ENCODE results near the gene TPRA1. TPM values are rescaled to one million over a fixed set of nuclear protein-coding genes. Genes with fewer than 3 reads are reported as not detected.

Gene TPRA1
- total RNA-seq, 1 experiment from 2014 or later = 24.2 TPM

- ATAC-seq = no peak
- CTCF ChIA-PET = interaction anchor here (1.9 to 3.4 kb wide), 2 partner anchors 24 to 95 kb away, joined by 7 to 17 read pairs; no protein-coding TSS in a partner anchor
- Mint-ChIP-seq H3K4me1 (peaks cover 18% of the 10 kb centered on the region), H3K9me3 (no peaks in the 10 kb centered on the region), H3K4me3 (no peak overlapping the region), H3K27ac (no peak overlapping the region), H3K27me3 (ENCODE audit: low read depth) (0 out of 2 replicates have a peak, but pooled peaks cover 6% of the 10 kb centered on the region), H3K36me3 (no peaks in the 10 kb centered on the region)
- no peak for DNase-seq (ENCODE audit: low spot score)
- TF ChIP-seq ARID4B (CRISPR knock-in tag; IDR thresholded peaks at IDR 0.05; ENCODE audit: borderline replicate concordance) (no peak), ZNF423 (CRISPR knock-in tag; IDR thresholded peaks at IDR 0.05) (peak; percentile 70)
- POLR2A ChIA-PET = no interaction called here
These were observed 39.4 kb downstream of the TPRA1 start for GRCh38 chr3:127551178-127551577.

GRCh38 chr3:127550468-127551157 is 39.9 kb downstream of the TPRA1 start:
- ChIA-PET CTCF (interaction anchor here (1.9 to 3.4 kb wide), 2 partner anchors 24 to 95 kb away, joined by 7 to 17 read pairs; no protein-coding TSS in a partner anchor), POLR2A (no interaction called here)
- DNase-seq (ENCODE audit: low spot score) (no peak), ATAC-seq (no peak)
- Mint-ChIP-seq H3K36me3 (no peaks in the 10 kb centered on the region), H3K27me3 (ENCODE audit: low read depth) (peaks cover 8% of the 10 kb centered on the region; the same call in 1 of the 2 replicates), H3K4me1 (peaks cover 18% of the 10 kb centered on the region), H3K4me3 (no peak overlapping the region), H3K27ac (no peak overlapping the region), H3K9me3 (no peaks in the 10 kb centered on the region)
- TF ChIP-seq STAT6 (CRISPR knock-in tag; conservative IDR thresholded peaks at IDR 0.05; ENCODE audit: low read depth) (no peak), SP1 (CRISPR knock-in tag; conservative IDR thresholded peaks at IDR 0.05) (no peak), ARID4B (CRISPR knock-in tag; IDR thresholded peaks at IDR 0.05; ENCODE audit: borderline replicate concordance) (no peak), FOXP4 (CRISPR knock-in tag; IDR thresholded peaks at IDR 0.05) (no peak), GTF2I (CRISPR knock-in tag; conservative IDR thresholded peaks at IDR 0.05) (no peak), KAT7 (CRISPR knock-in tag; IDR thresholded peaks at IDR 0.05; ENCODE audit: borderline replicate concordance) (no peak), ZBTB21 (CRISPR knock-in tag; IDR thresholded peaks at IDR 0.05; ENCODE audit: borderline replicate concordance) (no peak), ATF3 (CRISPR knock-in tag; conservative IDR thresholded peaks at IDR 0.05) (no peak), ZNF317 (CRISPR knock-in tag; IDR thresholded peaks at IDR 0.05; ENCODE audit: borderline replicate concordance, low read depth) (no peak), CTCF (IDR thresholded peaks at IDR 0.05) (no peak), SMAD4 (CRISPR knock-in tag; IDR thresholded peaks at IDR 0.05) (no peak), ZNF416 (CRISPR knock-in tag; IDR thresholded peaks at IDR 0.05) (no peak), FOXK1 (CRISPR knock-in tag; IDR thresholded peaks at IDR 0.05) (no peak), CREB1 (CRISPR knock-in tag; IDR thresholded peaks at IDR 0.05) (no peak), ZNF121 (CRISPR knock-in tag; IDR thresholded peaks at IDR 0.05) (no peak), IRF1 (CRISPR knock-in tag; IDR thresholded peaks at IDR 0.05) (no peak)
